ENCODE results near the gene EDC4. TPM values are rescaled to one million over a fixed set of nuclear protein-coding genes. Genes with fewer than 3 reads are reported as not detected.

EDC4 gene
- total RNA-seq, 2 donors from 2014 or later = 99.0 to 105 TPM

DNA sequence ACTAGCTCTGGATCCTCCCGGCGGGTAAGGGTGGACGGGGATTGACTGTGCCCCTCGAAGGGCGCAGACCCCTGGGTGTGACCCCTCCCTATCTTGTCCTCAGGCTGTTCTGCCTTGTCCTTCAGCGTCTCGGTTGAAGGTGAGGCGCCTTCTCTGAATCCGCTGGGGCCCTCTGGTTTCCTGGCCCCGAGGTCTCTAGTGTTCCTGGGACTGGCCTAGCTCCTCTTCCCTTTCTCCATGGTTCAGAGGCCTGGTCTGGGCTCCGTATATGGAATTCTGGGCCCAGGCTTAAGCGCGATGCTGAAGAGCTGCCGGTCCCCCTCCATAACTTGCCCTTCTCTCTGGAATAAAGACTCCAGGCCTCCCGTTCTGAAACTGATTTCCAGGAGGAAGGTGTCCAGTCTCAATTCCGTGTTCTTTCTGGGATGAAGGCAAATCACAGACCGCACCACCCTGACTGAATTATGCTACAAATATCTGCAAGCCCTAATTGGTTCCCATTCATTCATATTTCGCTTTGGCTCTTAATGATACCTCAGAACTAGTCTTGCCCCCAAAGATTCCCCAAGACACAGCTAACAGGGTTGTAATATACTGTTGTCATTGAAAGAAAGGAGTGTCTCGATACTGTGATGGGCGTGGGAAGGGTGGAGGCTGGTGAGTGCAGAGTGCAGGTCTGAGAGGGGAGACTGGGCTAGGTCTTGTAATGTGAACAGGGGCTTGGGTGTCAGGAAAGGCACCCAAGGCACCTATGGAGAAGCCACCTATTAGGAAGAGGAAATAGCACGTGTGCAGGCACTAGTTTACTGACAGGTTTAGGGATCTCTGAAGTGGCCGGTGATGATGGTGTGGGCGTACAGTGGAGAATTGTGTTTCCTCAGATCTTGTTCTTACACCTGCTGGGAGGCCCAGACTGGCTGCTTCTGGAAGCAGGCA, 851 bp downstream of the EDC4 start:
- Mint-ChIP-seq H3K27me3 (no peaks in the 10 kb centered on the region), H3K4me3 (peak overlapping the region; percentile 95), H3K36me3 (ENCODE audit: low read depth) (no peaks in the 10 kb centered on the region), H3K4me1 (peaks cover 28% of the 10 kb centered on the region), H3K27ac (peak overlapping the region; percentile 95)
- no peaks in the 10 kb centered on the region for H3K9me3 ChIP-seq (ENCODE audit: control insufficient read depth, low read length, poor library complexity, severe bottlenecking)
- DNase-seq (no peak), ATAC-seq (peak; percentile 12)

DNA sequence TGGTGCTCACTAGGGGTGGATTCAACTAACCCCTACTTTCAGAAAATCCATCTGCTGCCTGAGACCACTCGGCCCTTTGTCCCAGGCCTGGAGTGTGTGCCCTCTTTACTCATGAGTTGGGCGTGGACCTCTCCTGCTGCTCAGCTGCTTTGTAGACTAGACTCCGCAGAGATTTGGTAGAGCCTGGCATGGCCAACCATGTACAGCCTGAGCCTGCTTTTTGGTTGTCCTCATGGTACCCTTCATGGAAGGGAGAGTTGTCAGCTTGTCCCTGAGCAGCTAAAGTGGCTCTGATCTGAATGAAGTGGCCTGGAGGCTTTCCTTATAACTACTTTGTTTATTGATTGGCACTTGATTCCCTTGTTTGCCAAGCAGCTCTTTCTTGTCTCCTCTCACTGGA, 1.5 kb downstream of the EDC4 start:
- Mint-ChIP-seq H3K4me1 (peaks cover 28% of the 10 kb centered on the region), H3K4me3 (peak overlapping the region; percentile 95), H3K36me3 (ENCODE audit: low read depth) (no peaks in the 10 kb centered on the region), H3K27me3 (no peaks in the 10 kb centered on the region), H3K27ac (peak overlapping the region; percentile 95)
- ATAC-seq (no peak), DNase-seq (no peak)
- H3K9me3 ChIP-seq (ENCODE audit: control insufficient read depth, low read length, poor library complexity, severe bottlenecking) = no peaks in the 10 kb centered on the region

DNA sequence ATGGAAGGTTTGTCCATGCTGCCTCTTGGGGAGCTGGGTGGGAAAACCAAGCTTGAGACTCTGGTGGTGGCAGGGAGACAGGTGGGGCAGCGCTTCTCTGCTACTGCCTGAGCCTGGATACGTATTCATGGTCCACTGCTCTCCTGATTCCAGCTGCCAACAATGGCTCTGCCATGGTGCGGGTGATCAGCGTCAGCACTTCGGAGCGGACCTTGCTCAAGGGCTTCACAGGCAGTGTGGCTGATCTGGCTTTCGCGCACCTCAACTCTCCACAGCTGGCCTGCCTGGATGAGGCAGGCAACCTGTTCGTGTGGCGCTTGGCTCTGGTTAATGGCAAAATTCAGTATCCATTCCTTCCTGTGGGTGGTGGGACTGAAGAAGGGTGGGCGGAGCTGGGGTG, 4.2 kb downstream of the EDC4 start:
- H3K4me3 Mint-ChIP-seq = no peak overlapping the region
- H3K27me3 Mint-ChIP-seq = no peaks in the 10 kb centered on the region
- H3K36me3 Mint-ChIP-seq (ENCODE audit: low read depth) = no peaks in the 10 kb centered on the region
- H3K27ac Mint-ChIP-seq = no peak overlapping the region
- DNase-seq (no peak), ATAC-seq (no peak)
- H3K4me1 Mint-ChIP-seq = peaks cover 28% of the 10 kb centered on the region
- H3K9me3 ChIP-seq (ENCODE audit: control insufficient read depth, low read length, poor library complexity, severe bottlenecking) = no peaks in the 10 kb centered on the region

DNA sequence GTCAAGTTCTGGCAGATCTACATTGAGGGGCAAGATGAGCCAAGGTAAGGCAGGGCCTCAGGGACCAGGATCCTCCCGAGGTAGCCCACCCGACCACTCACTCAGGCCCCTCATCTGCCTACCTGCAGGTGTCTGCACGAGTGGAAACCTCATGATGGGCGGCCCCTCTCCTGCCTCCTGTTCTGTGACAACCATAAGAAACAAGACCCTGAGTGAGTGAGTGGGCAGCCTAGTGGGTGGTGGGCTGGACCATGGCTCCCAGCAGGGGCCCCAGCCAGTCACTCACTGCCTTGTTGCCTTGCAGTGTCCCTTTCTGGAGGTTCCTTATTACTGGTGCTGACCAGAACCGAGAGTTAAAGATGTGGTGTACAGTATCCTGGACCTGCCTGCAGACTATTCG, 5.4 kb downstream of the EDC4 start:
- DNase-seq = no peak
- H3K27me3 Mint-ChIP-seq = no peaks in the 10 kb centered on the region
- peak overlapping the region; percentile 27 for H3K27ac Mint-ChIP-seq
- H3K9me3 ChIP-seq (ENCODE audit: control insufficient read depth, low read length, poor library complexity, severe bottlenecking) = no peaks in the 10 kb centered on the region
- no peak overlapping the region for H3K4me3 Mint-ChIP-seq
- H3K36me3 Mint-ChIP-seq (ENCODE audit: low read depth) = no peaks in the 10 kb centered on the region
- ATAC-seq = no peak
- peaks cover 19% of the 10 kb centered on the region for H3K4me1 Mint-ChIP-seq

DNA sequence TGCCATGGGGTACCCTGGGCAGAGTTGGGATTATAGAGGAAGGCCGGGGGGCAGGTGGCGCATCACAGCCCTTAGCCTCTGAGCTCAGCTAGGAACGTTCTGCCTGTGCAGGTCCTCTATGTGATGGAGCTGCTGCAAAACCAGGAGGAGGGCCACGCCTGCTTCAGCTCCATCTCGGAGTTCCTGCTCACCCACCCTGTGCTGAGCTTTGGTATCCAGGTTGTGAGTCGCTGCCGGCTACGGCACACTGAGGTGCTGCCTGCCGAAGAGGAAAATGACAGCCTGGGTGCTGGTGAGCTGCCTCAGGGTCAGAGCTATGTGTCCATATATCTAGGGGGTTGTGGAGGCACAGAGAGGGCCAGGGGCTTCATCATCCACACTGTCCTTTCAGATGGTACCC, 6.0 kb downstream of the EDC4 start:
- ATAC-seq (no peak), DNase-seq (no peak)
- no peaks in the 10 kb centered on the region for H3K9me3 ChIP-seq (ENCODE audit: control insufficient read depth, low read length, poor library complexity, severe bottlenecking)
- no peak overlapping the region for H3K4me3 Mint-ChIP-seq
- H3K27ac Mint-ChIP-seq = peak overlapping the region; percentile 27
- peaks cover 19% of the 10 kb centered on the region for H3K4me1 Mint-ChIP-seq
- H3K27me3 Mint-ChIP-seq = no peaks in the 10 kb centered on the region
- H3K36me3 Mint-ChIP-seq (ENCODE audit: low read depth) = no peaks in the 10 kb centered on the region

DNA sequence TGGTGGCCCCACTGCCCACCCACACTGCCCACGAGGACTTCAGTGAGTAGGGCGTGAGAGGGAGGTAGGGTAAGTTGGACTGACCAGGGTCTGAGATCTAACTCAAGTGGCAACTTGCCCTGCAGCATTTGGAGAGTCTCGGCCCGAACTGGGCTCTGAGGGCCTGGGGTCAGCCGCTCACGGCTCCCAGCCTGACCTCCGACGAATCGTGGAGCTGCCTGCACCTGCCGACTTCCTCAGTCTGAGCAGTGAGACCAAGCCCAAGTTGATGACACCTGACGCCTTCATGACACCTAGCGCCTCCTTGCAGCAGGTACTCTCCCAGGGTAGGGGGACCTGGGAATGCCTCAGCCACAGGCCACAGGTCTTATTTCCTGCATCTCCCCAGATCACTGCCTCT, 6.6 kb downstream of the EDC4 start:
- ATAC-seq = no peak
- DNase-seq = no peak
- Mint-ChIP-seq H3K27ac (no peak overlapping the region), H3K36me3 (ENCODE audit: low read depth) (no peaks in the 10 kb centered on the region), H3K4me1 (peaks cover 13% of the 10 kb centered on the region), H3K4me3 (no peak overlapping the region), H3K27me3 (no peaks in the 10 kb centered on the region)
- no peaks in the 10 kb centered on the region for H3K9me3 ChIP-seq (ENCODE audit: control insufficient read depth, low read length, poor library complexity, severe bottlenecking)

DNA sequence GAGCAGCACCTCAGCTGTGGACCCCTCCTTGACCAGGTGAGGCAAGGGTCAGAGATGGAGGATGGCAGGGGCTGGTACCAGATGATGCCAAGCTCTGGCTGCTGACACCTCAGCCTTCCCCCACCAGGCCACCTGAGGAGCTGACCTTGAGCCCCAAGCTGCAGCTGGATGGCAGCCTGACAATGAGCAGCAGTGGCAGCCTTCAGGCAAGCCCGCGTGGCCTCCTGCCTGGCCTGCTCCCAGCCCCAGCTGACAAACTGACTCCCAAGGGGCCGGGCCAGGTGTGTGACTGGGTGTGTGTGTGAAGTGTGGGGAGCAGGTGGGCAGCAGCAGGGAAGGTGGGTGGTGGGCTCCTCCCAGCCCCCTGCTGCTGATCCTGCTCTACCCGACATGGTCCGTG, 7.1 kb downstream of the EDC4 start:
- Mint-ChIP-seq H3K36me3 (ENCODE audit: low read depth) (no peaks in the 10 kb centered on the region), H3K27ac (no peak overlapping the region), H3K4me3 (no peak overlapping the region), H3K4me1 (peaks cover 11% of the 10 kb centered on the region), H3K27me3 (no peaks in the 10 kb centered on the region)
- no peak for DNase-seq
- H3K9me3 ChIP-seq (ENCODE audit: control insufficient read depth, low read length, poor library complexity, severe bottlenecking) = no peaks in the 10 kb centered on the region
- no peak for ATAC-seq

DNA sequence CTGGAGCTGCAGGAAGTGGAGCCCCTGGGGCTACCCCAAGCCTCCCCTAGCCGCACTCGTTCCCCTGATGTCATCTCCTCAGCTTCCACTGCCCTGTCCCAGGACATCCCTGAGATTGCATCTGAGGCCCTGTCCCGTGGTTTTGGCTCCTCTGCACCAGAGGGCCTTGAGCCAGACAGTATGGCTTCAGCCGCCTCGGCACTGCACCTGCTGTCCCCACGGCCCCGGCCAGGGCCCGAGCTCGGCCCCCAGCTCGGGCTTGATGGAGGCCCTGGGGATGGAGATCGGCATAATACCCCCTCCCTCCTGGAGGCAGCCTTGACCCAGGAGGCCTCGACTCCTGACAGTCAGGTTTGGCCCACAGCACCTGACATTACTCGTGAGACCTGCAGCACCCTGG, 7.7 kb downstream of the EDC4 start:
- Mint-ChIP-seq H3K27ac (no peak overlapping the region), H3K27me3 (no peaks in the 10 kb centered on the region), H3K36me3 (ENCODE audit: low read depth) (no peaks in the 10 kb centered on the region), H3K4me3 (no peak overlapping the region), H3K4me1 (peaks cover 4% of the 10 kb centered on the region)
- no peaks in the 10 kb centered on the region for H3K9me3 ChIP-seq (ENCODE audit: control insufficient read depth, low read length, poor library complexity, severe bottlenecking)
- ATAC-seq (no peak), DNase-seq (no peak)

DNA sequence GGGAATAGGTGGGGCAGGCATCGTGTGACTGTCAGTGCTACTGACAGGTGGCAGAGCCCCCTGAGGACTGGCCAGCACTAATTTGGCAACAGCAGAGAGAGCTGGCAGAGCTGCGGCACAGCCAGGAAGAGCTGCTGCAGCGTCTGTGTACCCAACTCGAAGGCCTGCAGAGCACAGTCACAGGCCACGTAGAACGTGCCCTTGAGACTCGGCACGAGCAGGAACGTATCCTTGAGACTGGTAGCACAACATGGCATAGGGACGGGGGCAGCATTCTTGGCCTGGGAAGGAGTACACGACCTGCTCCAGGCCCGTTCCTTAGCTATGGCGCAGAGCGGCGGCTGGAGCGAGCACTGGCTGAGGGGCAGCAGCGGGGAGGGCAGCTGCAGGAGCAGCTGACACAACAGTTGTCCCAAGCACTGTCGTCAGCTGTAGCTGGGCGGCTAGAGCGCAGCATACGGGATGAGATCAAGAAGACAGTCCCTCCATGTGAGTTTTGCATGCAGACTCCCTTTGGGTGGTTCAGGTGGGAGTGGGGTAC, 8.8 kb downstream of the EDC4 start:
- Mint-ChIP-seq H3K27me3 (no peaks in the 10 kb centered on the region), H3K36me3 (ENCODE audit: low read depth) (no peaks in the 10 kb centered on the region), H3K27ac (no peak overlapping the region), H3K4me3 (no peak overlapping the region), H3K4me1 (peaks cover 4% of the 10 kb centered on the region)
- DNase-seq (no peak), ATAC-seq (no peak)
- no peaks in the 10 kb centered on the region for H3K9me3 ChIP-seq (ENCODE audit: control insufficient read depth, low read length, poor library complexity, severe bottlenecking)

DNA sequence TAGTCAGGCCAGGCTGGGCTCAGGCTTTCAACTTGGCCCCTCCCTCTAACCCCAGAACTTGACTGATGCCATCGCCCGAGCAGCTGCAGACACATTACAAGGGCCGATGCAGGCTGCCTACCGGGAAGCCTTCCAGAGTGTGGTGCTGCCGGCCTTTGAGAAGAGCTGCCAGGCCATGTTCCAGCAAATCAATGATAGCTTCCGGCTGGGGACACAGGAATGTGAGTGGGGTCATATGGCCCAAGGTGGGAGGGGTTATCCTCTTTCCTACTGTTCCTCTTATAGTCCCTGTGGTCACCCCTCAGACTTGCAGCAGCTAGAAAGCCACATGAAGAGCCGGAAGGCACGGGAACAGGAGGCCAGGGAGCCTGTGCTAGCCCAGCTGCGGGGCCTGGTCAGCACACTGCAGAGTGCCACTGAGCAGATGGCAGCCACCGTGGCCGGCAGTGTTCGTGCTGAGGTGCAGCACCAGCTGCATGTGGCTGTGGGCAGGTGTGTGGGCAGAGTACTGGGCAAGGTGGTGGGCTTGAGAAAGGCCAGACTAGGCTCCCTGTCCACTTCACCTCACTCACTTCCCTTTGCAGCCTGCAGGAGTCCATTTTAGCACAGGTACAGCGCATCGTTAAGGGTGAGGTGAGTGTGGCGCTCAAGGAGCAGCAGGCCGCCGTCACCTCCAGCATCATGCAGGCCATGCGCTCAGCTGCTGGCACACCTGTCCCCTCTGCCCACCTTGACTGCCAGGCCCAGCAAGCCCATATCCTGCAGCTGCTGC, 9.7 kb downstream of the EDC4 start:
- ATAC-seq = no peak
- H3K36me3 Mint-ChIP-seq (ENCODE audit: low read depth) = no peaks in the 10 kb centered on the region
- H3K4me1 Mint-ChIP-seq = peaks cover 4% of the 10 kb centered on the region
- no peaks in the 10 kb centered on the region for H3K9me3 ChIP-seq (ENCODE audit: control insufficient read depth, low read length, poor library complexity, severe bottlenecking)
- no peaks in the 10 kb centered on the region for H3K27me3 Mint-ChIP-seq
- DNase-seq = no peak
- H3K4me3 Mint-ChIP-seq = no peak overlapping the region
- H3K27ac Mint-ChIP-seq = no peak overlapping the region

DNA sequence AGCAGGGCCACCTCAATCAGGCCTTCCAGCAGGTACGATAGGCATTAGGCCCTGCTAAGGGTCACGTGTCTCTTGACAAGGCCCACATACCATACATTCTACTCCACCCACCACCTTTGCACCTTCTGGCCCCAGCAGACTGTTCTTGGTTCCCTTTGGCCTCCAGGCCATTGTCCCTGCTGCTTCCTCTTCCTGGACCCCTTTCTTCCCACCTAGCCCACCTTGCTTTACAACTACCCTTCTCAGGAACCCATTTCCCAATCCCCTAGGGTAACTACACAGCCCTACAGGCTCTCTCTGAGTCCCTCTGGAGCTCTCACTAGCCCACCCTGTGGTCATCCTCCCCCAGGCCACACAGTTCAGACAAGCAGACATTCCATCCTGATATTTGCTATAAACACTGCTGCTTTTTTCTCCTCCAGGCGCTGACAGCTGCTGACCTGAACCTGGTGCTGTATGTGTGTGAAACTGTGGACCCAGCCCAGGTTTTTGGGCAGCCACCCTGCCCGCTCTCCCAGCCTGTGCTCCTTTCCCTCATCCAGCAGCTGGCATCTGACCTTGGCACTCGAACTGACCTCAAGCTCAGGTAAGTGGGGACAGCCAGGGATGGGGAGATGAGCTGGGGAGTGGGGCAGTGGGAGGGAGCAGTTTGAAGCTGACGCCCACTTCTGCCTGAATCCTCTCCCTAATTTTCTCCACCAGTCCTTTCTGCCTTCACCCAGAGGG, 10.5 kb downstream of the EDC4 start:
- H3K9me3 ChIP-seq (ENCODE audit: control insufficient read depth, low read length, poor library complexity, severe bottlenecking) = no peaks in the 10 kb centered on the region
- no peaks in the 10 kb centered on the region for H3K27me3 Mint-ChIP-seq
- peak overlapping the region; percentile 87 for H3K27ac Mint-ChIP-seq
- no peaks in the 10 kb centered on the region for H3K36me3 Mint-ChIP-seq (ENCODE audit: low read depth)
- ATAC-seq (peak; percentile 10), DNase-seq (no peak)
- no peak overlapping the region for H3K4me3 Mint-ChIP-seq
- peaks cover 4% of the 10 kb centered on the region for H3K4me1 Mint-ChIP-seq

DNA sequence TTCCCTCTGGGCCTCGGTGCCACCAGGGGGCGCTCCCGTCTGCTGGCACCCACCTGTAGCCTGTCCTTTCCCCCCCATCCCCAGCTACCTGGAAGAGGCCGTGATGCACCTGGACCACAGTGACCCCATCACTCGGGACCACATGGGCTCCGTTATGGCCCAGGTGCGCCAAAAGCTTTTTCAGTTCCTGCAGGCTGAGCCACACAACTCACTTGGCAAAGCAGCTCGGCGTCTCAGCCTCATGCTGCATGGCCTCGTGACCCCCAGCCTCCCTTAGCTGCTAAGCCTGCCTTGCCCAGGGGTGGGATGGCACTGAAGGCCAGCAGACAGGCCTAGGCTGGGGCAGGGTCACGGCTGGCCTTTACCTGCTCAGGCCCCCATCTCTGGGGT, 11.0 kb downstream of the EDC4 start:
- DNase-seq (peak; percentile 60 to 76 (median 67)), ATAC-seq (peak; percentile 84)
- Mint-ChIP-seq H3K4me1 (peaks cover 4% of the 10 kb centered on the region), H3K27ac (peak overlapping the region; percentile 87), H3K27me3 (no peaks in the 10 kb centered on the region), H3K4me3 (no peak overlapping the region), H3K36me3 (ENCODE audit: low read depth) (no peaks in the 10 kb centered on the region)
- H3K9me3 ChIP-seq (ENCODE audit: control insufficient read depth, low read length, poor library complexity, severe bottlenecking) = no peaks in the 10 kb centered on the region

DNA sequence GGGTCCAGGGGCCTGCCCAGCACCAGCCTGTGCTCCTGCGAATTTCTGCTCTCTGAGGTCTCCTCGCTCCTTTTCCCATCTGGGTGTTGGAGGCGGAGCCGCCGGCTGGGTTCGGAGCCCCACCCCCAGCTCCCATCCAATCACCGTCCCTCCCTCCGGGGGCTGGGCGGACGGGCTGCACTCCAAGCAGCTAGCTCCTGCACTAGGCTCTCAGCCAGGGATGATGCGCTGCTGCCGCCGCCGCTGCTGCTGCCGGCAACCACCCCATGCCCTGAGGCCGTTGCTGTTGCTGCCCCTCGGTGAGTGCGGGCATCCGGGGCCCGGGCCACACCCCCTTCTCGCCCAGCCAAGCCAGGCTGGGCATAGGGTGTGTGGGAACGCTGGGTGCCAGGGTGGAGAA, 11.8 kb downstream of the EDC4 start, which contains the start of gene NRN1L:
NRN1L (plus strand) TSS at position 202 of the 400 bp plus-strand sequence; CDS start at position 221, 19 bp downstream.
- no peaks in the 10 kb centered on the region for H3K27me3 Mint-ChIP-seq
- DNase-seq (no peak), ATAC-seq (no peak)
- no peaks in the 10 kb centered on the region for H3K9me3 ChIP-seq (ENCODE audit: control insufficient read depth, low read length, poor library complexity, severe bottlenecking)
- H3K27ac Mint-ChIP-seq = peak within 1 kb of the TSS; percentile 87
- H3K4me1 Mint-ChIP-seq = peaks cover 4% of the 10 kb centered on the region
- H3K4me3 Mint-ChIP-seq = no peak within 1 kb of the TSS
- H3K36me3 Mint-ChIP-seq (ENCODE audit: low read depth) = no peaks in the 10 kb centered on the region
